Colonic mucosa (tissue), 4 donors: Measurements from ENCODE around the gene RPS10. TPM values are rescaled to one million over a fixed set of nuclear protein-coding genes. Genes with fewer than 3 reads are reported as not detected.

Experiments
- DNase-seq: peaks from one replicate; pipeline ENCODE4 v3.0.0-alpha.2; 2020
- H3K27ac ChIP-seq: fragments of 200-600 bp; one replicate; pipeline ENCODE4 v1.8.0; 2021
- H3K27me3 ChIP-seq: fragments of 200-600 bp; one replicate; pipeline ENCODE4 v1.8.0; 2021
- H3K36me3 ChIP-seq: fragments of 200-600 bp; one replicate; pipeline ENCODE4 v1.8.0; 2021
- H3K4me1 ChIP-seq: fragments of 200-600 bp; one replicate; pipeline ENCODE4 v1.8.0; 2021; ENCODE audit warnings: mild to moderate bottlenecking
- H3K4me3 ChIP-seq: fragments of 200-600 bp; one replicate; pipeline ENCODE4 v1.8.0; 2021
- H3K9ac ChIP-seq, 2 donors: one replicate each; pipeline ENCODE4 v1.7.0; 2013; ENCODE audit warnings: control low read depth in 2 of 2, low read depth in 2 of 2, low read length in 2 of 2
- H3K9me3 ChIP-seq: fragments of 200-600 bp; one replicate; pipeline ENCODE4 v1.8.0; 2021
- CTCF ChIP-seq: fragments of 200-600 bp; IDR thresholded peaks from one replicate; pipeline ENCODE4 v1.8.0; 2022; ENCODE audit warnings: antibody characterized with exemption, mild to moderate bottlenecking
- intact Hi-C: fragments of 100-400 bp; cut with DNase I; formaldehyde crosslinking; loops from one replicate; pipeline ENCODE4 v1.14.1; 2022
- total RNA-seq, 2 donors: library from RNA; stranded (reverse); fragmentation: NEBNext Ultra II Directional in 1 of 2; extraction: Animal tissue kit (Norgen Biotek cat#: 25700) in 1 of 2; gene quantifications; one replicate each; pipeline ENCODE4 v1.2.1, GENCODE V29; 2021
- donor health status: healthy.
- donor health status: DM: no; HTN: no; CAD: no.
- donor health status: DM: no; HTN: no; CAD: no.

The RPS10 gene
- total RNA-seq, 2 donors from 2014 or later: 1,011 to 1,246 TPM

GRCh38 chr6:34396518-34396917 is 29.4 kb downstream of the RPS10 start:
- Histone ChIP-seq H3K36me3 (no peaks in the 10 kb centered on the region), H3K27ac (no peak overlapping the region), H3K4me3 (no peak overlapping the region), H3K9ac (no peak overlapping the region), H3K4me1 (peaks cover 8% of the 10 kb centered on the region), H3K27me3 (no peaks in the 10 kb centered on the region), H3K9me3 (no peaks in the 10 kb centered on the region)
- no peak for TF ChIP-seq CTCF
- intact Hi-C loops: no loop called here
- DNase-seq: no peak

DNA sequence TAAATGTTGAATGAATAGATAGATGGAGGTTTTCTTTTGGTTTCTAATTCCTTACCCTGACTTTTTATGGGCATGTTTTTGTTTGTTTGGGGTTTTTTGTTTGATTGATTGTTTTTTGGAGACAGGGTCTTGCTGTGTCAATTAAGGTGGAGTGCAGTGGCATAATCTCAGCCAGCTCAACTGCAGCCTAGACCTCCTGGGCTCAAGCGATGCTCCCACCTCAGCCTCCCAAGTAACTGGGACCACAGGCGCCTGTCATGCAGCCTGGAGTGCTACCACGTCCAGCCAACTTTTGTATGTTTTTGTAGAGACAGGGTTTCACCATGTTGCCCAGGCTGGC is 31.9 kb downstream of the RPS10 start:
- no peaks in the 10 kb centered on the region for H3K36me3 ChIP-seq
- DNase-seq: no peak
- H3K4me3 ChIP-seq: no peak overlapping the region
- H3K27ac ChIP-seq: no peak overlapping the region
- no peak for TF ChIP-seq CTCF
- H3K9me3 ChIP-seq: no peaks in the 10 kb centered on the region
- intact Hi-C loops: no loop called here
- H3K4me1 ChIP-seq: peaks cover 8% of the 10 kb centered on the region
- H3K9ac ChIP-seq: no peak overlapping the region
- H3K27me3 ChIP-seq: no peaks in the 10 kb centered on the region

GRCh38 chr6:34393191-34393965 is 32.5 kb downstream of the RPS10 start:
- no peak for TF ChIP-seq CTCF
- DNase-seq: peak; percentile 62
- Histone ChIP-seq H3K4me1 (peaks cover 8% of the 10 kb centered on the region), H3K9ac (peak overlapping the region; percentile 73 to 76), H3K9me3 (no peaks in the 10 kb centered on the region), H3K27me3 (no peaks in the 10 kb centered on the region), H3K4me3 (peak overlapping the region; percentile 84), H3K36me3 (no peaks in the 10 kb centered on the region), H3K27ac (peak overlapping the region; percentile 94)
- intact Hi-C loops: no loop called here

DNA sequence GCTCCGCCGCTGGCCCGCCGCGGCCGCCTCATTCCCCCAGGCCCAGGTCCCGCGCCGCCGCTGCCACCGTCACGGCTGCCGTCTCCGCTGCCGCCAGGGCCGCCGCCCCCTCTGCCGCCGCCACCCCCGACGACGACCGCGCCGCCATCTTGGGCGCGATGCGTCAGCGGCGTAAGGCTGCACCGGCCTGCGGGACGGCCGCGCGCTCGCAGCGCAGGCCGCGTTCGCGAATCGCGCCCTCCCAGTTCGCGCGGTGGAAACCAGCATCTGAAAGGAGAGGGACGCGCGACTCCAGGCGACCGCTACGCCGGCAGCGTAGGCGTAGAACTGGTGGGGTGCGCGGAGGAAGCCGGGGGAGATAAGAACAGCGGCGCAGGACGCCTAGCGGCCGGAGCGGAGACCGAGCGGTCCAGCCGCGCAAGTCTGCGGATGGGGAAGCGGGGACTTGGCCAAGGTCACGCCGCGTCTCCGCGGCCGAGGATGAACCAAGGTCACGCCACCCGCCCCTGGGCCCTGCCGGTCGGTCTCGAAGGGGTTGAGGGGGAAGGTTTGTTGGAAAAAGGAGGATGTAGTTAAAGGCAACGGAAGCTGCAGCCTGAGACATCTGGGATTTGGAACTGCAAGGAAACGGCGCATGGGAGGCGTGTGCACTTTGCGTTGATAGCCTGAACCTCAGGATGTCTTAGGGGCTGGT is 33.2 kb downstream of the RPS10 start, which contains the start of gene NUDT3:
Gene NUDT3 (minus strand): TSS at position 173 of the 694 bp plus-strand sequence. CDS start 307 bp downstream, outside the sequence.
- Histone ChIP-seq H3K27me3 (no peaks in the 10 kb centered on the region), H3K9me3 (no peaks in the 10 kb centered on the region), H3K4me3 (peak within 1 kb of the TSS; percentile 84), H3K36me3 (no peaks in the 10 kb centered on the region), H3K27ac (peak within 1 kb of the TSS; percentile 94), H3K9ac (peak within 1 kb of the TSS; percentile 77 to 87), H3K4me1 (peaks cover 8% of the 10 kb centered on the region)
- intact Hi-C loops: no loop called here
- DNase-seq: peak; percentile 91
- peak; percentile 70 for TF ChIP-seq CTCF

DNA sequence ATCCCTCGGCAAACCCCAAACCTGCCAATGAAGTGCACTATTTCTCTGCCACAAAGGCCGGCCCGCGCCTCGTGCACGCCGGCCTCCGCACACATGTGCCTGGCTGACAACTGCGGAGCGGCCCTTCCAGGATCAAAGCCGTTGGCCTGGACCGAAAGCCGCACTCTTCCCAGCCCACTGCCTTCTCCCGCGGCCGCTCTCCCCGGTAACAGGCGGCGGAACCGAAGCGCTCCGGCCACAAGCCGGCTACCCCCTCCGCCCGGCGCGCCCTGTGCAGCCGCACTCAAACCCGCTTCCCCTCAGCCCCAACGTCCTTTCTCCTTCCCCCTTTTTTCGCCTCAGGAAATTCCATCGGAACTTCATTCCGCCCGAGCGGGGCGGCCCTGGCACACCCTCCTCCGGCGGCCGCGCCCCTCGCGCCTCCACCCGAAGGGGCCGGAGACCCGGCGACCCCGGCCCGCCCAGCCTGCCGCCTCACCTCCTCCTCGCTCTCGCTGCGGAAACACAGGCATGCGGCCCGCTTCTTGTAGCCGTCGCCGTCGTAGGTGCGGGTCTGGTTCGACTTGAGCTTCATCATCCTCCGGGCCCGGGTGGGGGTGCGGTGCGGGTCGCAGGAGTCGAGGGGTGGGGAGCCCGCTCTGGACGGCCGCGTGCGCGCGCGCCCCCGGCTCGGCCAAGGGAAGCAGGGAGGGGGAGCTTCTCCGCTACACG is 33.9 kb downstream of the RPS10 start:
- H3K4me1 ChIP-seq: peaks cover 8% of the 10 kb centered on the region
- peak overlapping the region; percentile 84 for H3K4me3 ChIP-seq
- H3K27me3 ChIP-seq: no peaks in the 10 kb centered on the region
- TF ChIP-seq CTCF: no peak
- no peaks in the 10 kb centered on the region for H3K36me3 ChIP-seq
- peak overlapping the region; percentile 77 to 87 for H3K9ac ChIP-seq
- H3K27ac ChIP-seq: peak overlapping the region; percentile 94
- no peaks in the 10 kb centered on the region for H3K9me3 ChIP-seq
- intact Hi-C loops: no loop called here
- DNase-seq: peak; percentile 52
